ENCODE data around the gene MACROD1.

- TF ChIP-seq EZH2phosphoT487 (IDR thresholded peaks at IDR 0.05; ENCODE audit: insufficient read depth, low read depth) (no peak), EZH2 (IDR thresholded peaks at IDR 0.05; ENCODE audit: insufficient read depth, poor library complexity, severe bottlenecking) (no peak)
Observed at GRCh38 chr11:64009710-64010109, 156.2 kb downstream of the MACROD1 start.

Data from GM23248 (cell line).